GM19023 (cell line): ENCODE data around the gene SEMA3A.

Experiments used
- ATAC-seq: cut with Tn5 transposase; IDR thresholded peaks from one replicate; pipeline ENCODE4 v1.9.1; 2021; ENCODE audit warnings: mild to moderate bottlenecking, moderate library complexity; ENCODE audit not compliant: unreplicated experiment

The SEMA3A gene

DNA sequence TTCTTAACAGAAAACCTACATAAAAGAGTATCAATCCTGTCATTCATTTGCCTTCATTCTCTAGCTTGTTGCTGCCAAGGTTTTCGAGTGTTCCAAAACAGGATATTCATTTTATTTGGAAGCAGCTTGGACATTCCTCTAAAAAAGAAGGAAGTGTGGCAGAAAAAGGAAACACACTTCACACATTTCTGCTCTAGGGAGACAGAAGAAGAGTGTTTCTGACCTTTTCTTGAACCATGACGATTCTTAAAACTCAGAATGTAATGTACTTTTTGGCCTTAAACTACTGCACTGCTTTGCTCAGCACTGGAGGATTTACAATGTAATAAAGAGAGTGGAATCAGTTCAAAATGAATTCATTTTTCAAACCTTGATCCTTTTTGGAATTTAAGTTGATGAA is 81.3 kb downstream of the SEMA3A start:
- no peak for ATAC-seq

GRCh38 chr7:84112771-84113170 is 81.8 kb downstream of the SEMA3A start:
- no peak for ATAC-seq

DNA sequence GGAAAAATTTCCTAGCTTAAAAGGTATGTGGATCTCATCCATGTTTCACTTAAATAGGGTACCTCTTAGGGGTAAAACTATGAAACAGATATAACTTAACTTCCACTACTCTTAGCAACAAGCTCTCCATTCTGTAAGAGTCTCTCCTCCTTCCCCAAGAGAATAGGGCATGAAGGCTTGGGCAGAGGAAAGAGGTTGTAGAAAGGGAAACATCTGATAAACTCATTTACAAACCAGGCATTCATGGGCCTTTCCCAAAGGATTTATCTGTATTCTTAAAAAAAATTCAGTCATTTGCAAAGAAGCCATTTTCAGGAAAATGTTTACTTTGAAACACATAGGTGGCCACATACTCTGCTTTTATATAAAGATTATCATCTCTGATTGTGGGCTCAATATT is 82.7 kb downstream of the SEMA3A start:
- no peak for ATAC-seq

GRCh38 chr7:84110400-84110799 is 84.2 kb downstream of the SEMA3A start:
- no peak for ATAC-seq

GRCh38 chr7:84108787-84109186 is 85.8 kb downstream of the SEMA3A start:
- no peak for ATAC-seq

- ATAC-seq, result no peak
Observed at GRCh38 chr7:84108119-84108518, 86.5 kb downstream of the SEMA3A start.

DNA sequence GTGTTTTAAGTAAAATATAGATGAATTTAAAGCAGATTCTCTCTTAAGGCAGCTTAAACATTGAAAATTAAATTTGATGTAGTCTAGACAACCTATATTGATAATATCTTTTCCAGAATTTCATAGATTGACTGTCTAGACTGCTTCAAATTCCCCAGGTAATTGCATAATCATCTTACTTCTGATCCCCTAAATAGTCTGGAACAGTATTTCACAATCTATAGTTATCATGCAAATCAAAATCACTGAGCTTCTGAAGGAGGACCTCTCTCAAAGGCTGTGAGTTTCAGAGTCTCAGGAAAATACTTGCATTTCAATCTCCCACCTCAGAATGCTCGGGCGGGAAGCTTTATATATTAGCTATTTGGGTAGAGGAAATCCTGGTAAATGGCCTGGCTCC is 87.3 kb downstream of the SEMA3A start:
- no peak for ATAC-seq

GRCh38 chr7:84106291-84106690 is 88.3 kb downstream of the SEMA3A start:
- no peak for ATAC-seq

- ATAC-seq, result no peak
Observed at GRCh38 chr7:84105586-84105985, 89.0 kb downstream of the SEMA3A start.

- ATAC-seq, result no peak
Observed at GRCh38 chr7:84104826-84105225, 89.8 kb downstream of the SEMA3A start.

DNA sequence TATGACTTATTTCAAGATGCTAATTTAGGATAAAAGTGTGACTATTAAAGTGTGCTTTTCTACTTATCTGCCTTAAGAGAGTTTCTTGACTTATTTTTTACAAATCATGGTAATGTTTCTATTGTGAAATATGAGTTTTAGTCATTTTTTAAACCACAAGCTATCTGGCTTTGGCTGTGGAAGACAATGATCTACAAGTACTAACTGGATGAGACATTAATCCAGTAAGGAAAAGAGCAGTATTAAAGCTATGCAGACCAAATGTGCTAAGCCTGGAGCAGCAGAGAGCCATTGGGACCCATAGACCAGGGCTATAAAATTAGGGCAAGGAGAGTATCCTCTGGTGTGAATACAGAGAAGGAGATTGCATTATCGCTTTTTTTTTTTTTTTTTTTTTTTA is 92.4 kb downstream of the SEMA3A start:
- ATAC-seq, result no peak

- ATAC-seq, result no peak
Observed at GRCh38 chr7:84100866-84101265, 93.7 kb downstream of the SEMA3A start.

- no peak for ATAC-seq
Observed at GRCh38 chr7:84095971-84096370, 98.6 kb downstream of the SEMA3A start.

DNA sequence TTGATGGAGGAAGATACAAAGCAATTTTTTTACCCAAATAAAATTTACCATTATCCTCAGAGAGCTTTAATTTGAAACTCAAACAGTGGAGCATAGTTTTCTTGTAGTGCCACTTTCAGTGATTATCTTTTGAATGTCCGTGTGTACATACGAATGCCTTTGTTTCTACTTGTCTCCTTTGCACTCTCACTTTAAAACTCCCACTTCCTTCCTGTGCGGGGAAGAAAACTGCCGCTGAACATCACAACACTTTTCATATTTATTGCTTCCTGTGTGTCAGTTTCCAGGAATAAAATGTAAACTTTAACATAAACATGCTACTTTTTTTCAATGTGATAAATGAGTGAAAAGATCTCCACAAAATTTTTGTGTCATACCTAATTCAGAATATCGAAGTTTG is 102.4 kb downstream of the SEMA3A start:
- ATAC-seq, result no peak

GRCh38 chr7:84091318-84091717 is 103.3 kb downstream of the SEMA3A start:
- ATAC-seq, result no peak

- no peak for ATAC-seq
Observed at GRCh38 chr7:84088802-84089201, 105.8 kb downstream of the SEMA3A start.

- ATAC-seq, result no peak
Observed at GRCh38 chr7:84085998-84086397, 108.6 kb downstream of the SEMA3A start.

GRCh38 chr7:84085147-84085546 is 109.4 kb downstream of the SEMA3A start:
- ATAC-seq, result no peak

- ATAC-seq, result no peak
Observed at GRCh38 chr7:84083846-84084245, 110.7 kb downstream of the SEMA3A start.

DNA sequence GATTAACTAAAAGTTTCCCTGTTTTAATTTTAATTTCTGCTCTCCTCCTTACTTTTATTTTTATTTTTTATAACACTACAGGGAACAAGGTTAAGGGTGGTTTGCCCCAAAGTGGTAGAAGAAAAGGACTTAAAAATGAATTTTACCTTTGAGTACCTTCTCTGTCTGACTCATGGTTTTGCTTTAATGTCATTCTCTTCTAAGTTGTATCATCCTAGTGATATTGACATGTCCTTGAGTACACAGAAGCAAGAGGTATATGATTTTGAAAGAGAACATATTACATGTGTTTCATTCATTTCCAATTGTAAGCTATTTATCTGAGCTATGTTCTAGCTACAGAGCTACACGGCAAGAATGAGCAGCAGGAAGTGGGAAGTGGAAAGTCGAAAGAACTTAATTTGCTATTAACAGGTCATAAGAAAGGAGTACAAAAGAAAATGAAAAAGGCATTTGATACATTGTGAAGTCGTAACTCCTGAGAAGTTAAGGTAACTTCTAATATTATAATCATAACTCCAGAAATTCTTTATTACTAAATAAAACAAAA is 112.5 kb downstream of the SEMA3A start:
- ATAC-seq, result no peak

DNA sequence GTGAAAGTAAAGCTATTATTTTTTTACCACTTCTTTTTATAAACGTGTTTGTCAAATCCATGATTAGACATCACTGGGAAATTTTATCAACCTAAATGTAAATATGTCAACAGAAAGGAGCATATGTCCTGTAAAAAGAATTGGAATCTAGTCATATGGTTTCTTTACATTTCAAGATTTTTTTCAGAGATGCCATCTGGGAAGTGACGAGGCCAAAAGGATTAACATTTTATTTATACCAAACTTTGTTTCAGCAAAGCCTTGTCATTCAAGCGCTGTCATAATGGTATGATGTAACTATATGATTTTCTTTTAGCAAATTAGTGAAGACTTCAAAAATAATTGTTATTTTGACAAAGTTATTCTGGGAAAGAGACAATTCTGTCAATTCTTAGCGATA is 117.3 kb downstream of the SEMA3A start:
- ATAC-seq, result no peak

- ATAC-seq, result no peak
Observed at GRCh38 chr7:84076219-84076618, 118.4 kb downstream of the SEMA3A start.

- no peak for ATAC-seq
Observed at GRCh38 chr7:84073186-84073875, 121.3 kb downstream of the SEMA3A start.
